HG03064 (cell line): ENCODE results near the gene GLIPR2.

ENCODE experiments used
- ATAC-seq: cut with Tn5 transposase; IDR thresholded peaks from one replicate; pipeline ENCODE4 v1.9.1; 2021; ENCODE audit warnings: low read depth; ENCODE audit not compliant: unreplicated experiment

GLIPR2 gene

GRCh38 chr9:36190388-36191289 is 54.1 kb downstream of the GLIPR2 start, which contains the start of gene CLTA:
Gene CLTA, plus strand, starts transcription at chr9:36190921. Its CDS starts 136 bp downstream, at chr9:36191057.
- peak; percentile 98 for ATAC-seq

GRCh38 chr9:36191290-36191645 is 54.7 kb downstream of the GLIPR2 start:
- ATAC-seq = peak; percentile 17

GRCh38 chr9:36191686-36192085 is 55.2 kb downstream of the GLIPR2 start:
- no peak for ATAC-seq

GRCh38 chr9:36192196-36192595 is 55.7 kb downstream of the GLIPR2 start:
- ATAC-seq = no peak

GRCh38 chr9:36193023-36193422 is 56.5 kb downstream of the GLIPR2 start:
- ATAC-seq = no peak

GRCh38 chr9:36194326-36195000 is 57.9 kb downstream of the GLIPR2 start:
- no peak for ATAC-seq

- no peak for ATAC-seq
Observed at GRCh38 chr9:36204906-36205547, 68.5 kb downstream of the GLIPR2 start.

- no peak for ATAC-seq
Observed at GRCh38 chr9:36207016-36207415, 70.5 kb downstream of the GLIPR2 start.

- ATAC-seq = no peak
Observed at GRCh38 chr9:36207546-36208012, 71.0 kb downstream of the GLIPR2 start.

- no peak for ATAC-seq
Observed at GRCh38 chr9:36208521-36209253, 72.2 kb downstream of the GLIPR2 start.

- no peak for ATAC-seq
Observed at GRCh38 chr9:36210722-36211121, 74.2 kb downstream of the GLIPR2 start.

- ATAC-seq = no peak
Observed at GRCh38 chr9:36211510-36211909, 75.0 kb downstream of the GLIPR2 start.

- no peak for ATAC-seq
Observed at GRCh38 chr9:36213387-36213786, 76.9 kb downstream of the GLIPR2 start.
